Activated CD4-positive, alpha-beta memory T cell treated with anti-CD3 and anti-CD28 coated beads, Interleukin-2, amount 10 ng/mL, durations not matched to agents 7 days and 5 days (primary cell): Measurements from ENCODE around the gene CNOT9. TPM values are rescaled to one million over a fixed set of nuclear protein-coding genes. Genes with fewer than 3 reads are reported as not detected.

Experiments used
- CTCF ChIA-PET: fragments of 350-600 bp; sonication (Branson Sonifier 250); formaldehyde crosslinking; loops from one replicate; lab custom pipeline; 2021; ENCODE audit warnings: antibody characterized with exemption, inconsistent platforms; lab: Charles Lee
- POLR2A ChIA-PET: fragments of 350-600 bp; sonication (Branson Sonifier 250); formaldehyde crosslinking; loops from one replicate; lab custom pipeline; 2021; ENCODE audit warnings: antibody characterized with exemption; lab: Charles Lee
- DNase-seq: peaks from one replicate; pipeline ENCODE4 v3.0.0-alpha.2; 2020
- H3K27ac Mint-ChIP-seq: one replicate; pipeline ENCODE4 v1.8.0; 2021; ENCODE audit warnings: mild to moderate bottlenecking, mixed read lengths
- H3K27me3 Mint-ChIP-seq: one replicate; pipeline ENCODE4 v1.8.0; 2021; ENCODE audit warnings: mixed read lengths
- H3K36me3 Mint-ChIP-seq: one replicate; pipeline ENCODE4 v1.8.0; 2021; ENCODE audit warnings: low read depth, mixed read lengths
- H3K4me1 Mint-ChIP-seq: one replicate; pipeline ENCODE4 v1.8.0; 2021; ENCODE audit warnings: mixed read lengths
- H3K4me3 Mint-ChIP-seq: one replicate; pipeline ENCODE4 v1.8.0; 2021; ENCODE audit warnings: mild to moderate bottlenecking, mixed read lengths
- H3K9me3 Mint-ChIP-seq: one replicate; pipeline ENCODE4 v1.8.0; 2021; ENCODE audit warnings: mixed read lengths
- total RNA-seq, 2 experiments: library from RNA; stranded (reverse); gene quantifications; one replicate each; pipeline ENCODE4 v1.2.3, GENCODE V29; 2021

Gene CNOT9
- total RNA-seq, 2 experiments from 2014 or later = 77.1 to 77.3 TPM

GRCh38 chr2:218558986-218559385 lies 9.7 kb upstream of the CNOT9 start:
- DNase-seq = no peak
- peaks cover 28% of the 10 kb centered on the region for H3K4me1 Mint-ChIP-seq
- H3K4me3 Mint-ChIP-seq = no peak overlapping the region
- H3K9me3 Mint-ChIP-seq = no peaks in the 10 kb centered on the region
- POLR2A ChIA-PET = no interaction called here
- H3K27me3 Mint-ChIP-seq = no peaks in the 10 kb centered on the region
- CTCF ChIA-PET = no interaction called here
- no peak overlapping the region for H3K27ac Mint-ChIP-seq
- peaks cover 65% of the 10 kb centered on the region for H3K36me3 Mint-ChIP-seq

- Mint-ChIP-seq H3K36me3 (peaks cover 63% of the 10 kb centered on the region), H3K27ac (peak overlapping the region; percentile 5), H3K9me3 (no peaks in the 10 kb centered on the region), H3K27me3 (no peaks in the 10 kb centered on the region), H3K4me3 (no peak overlapping the region), H3K4me1 (peaks cover 42% of the 10 kb centered on the region)
- no peak for DNase-seq
- ChIA-PET CTCF (interaction anchor here (0.6 to 0.7 kb wide), 2 partner anchors 9 to 115 kb away, joined by 3 to 4 read pairs; no protein-coding TSS in a partner anchor), POLR2A (no interaction called here)
These were observed 4.6 kb upstream of the CNOT9 start for GRCh38 chr2:218564056-218564455.

DNA sequence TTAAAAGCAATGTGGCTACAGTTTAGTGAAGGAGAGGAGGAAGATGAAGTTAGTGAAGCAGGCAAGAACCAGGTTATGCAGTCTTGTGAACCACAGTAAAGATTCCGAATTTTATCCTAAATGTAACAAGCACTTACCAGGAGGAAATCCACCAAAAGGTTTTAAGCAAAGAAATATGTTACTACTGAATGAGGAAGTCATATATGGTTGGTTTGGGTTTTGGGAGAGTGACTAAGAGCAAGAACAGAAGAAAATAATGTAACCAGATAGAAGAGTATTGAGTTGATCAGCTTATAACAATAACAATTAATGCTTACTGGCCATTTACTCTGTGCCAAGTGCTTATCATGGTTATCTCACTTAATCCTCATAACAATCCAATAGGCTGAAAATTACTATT lies 2.3 kb upstream of the CNOT9 start:
- DNase-seq = no peak
- ChIA-PET CTCF (no interaction called here), POLR2A (interaction anchor here (2.6 kb wide), 1 partner anchor 93 kb away, joined by 19 read pairs; the partner anchor contains the start of genes BCS1L and ZNF142)
- peaks cover 68% of the 10 kb centered on the region for H3K36me3 Mint-ChIP-seq
- H3K4me1 Mint-ChIP-seq = peaks cover 56% of the 10 kb centered on the region
- H3K4me3 Mint-ChIP-seq = peak overlapping the region; percentile 93
- H3K27ac Mint-ChIP-seq = peak overlapping the region; percentile 26
- H3K27me3 Mint-ChIP-seq = no peaks in the 10 kb centered on the region
- H3K9me3 Mint-ChIP-seq = no peaks in the 10 kb centered on the region

GRCh38 chr2:218567797-218568189 lies 846 bp upstream of the CNOT9 start:
- Mint-ChIP-seq H3K4me1 (peaks cover 61% of the 10 kb centered on the region), H3K27me3 (no peaks in the 10 kb centered on the region), H3K36me3 (peaks cover 67% of the 10 kb centered on the region), H3K9me3 (no peaks in the 10 kb centered on the region), H3K27ac (peak overlapping the region; percentile 99), H3K4me3 (peak overlapping the region; percentile 93)
- DNase-seq = no peak
- ChIA-PET CTCF (interaction anchor here (0.6 kb wide), 2 partner anchors 35 to 105 kb away, joined by 3 read pairs; no protein-coding TSS in a partner anchor), POLR2A (interaction anchor here (0.8 to 2.6 kb wide), 8 partner anchors 10 to 281 kb away, joined by 3 to 19 read pairs (median 4); partner anchors contain the start of genes BCS1L and ZNF142)

DNA sequence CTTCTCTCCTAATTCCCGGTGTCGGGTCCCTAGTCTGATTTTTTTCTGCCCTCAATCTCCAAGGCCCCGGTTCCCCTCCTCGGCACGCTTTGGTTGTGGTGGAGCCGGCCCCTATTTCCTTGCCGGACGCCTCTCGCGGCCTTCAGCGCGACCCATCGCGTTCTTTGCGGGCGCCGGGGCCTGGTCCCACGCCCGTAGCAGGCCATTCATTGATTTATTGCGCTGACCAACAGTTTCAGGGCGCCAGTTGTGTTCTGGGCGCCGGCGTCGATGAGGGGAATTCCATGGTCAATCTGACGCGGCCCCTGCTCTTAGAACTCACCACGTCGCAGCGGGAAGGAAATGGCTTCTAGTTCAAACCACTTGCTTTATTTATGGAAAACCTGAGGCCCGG lies 396 bp downstream of the CNOT9 start:
- ChIA-PET POLR2A (interaction anchor here (1.1 to 3.6 kb wide), 3 partner anchors 10 to 608 kb away, joined by 3 to 15 read pairs (median 11); partner anchors contain the start of gene CNPPD1), CTCF (interaction anchor here (0.6 kb wide), 1 partner anchor 296 kb away, joined by 3 read pairs; no protein-coding TSS in a partner anchor)
- no peaks in the 10 kb centered on the region for H3K9me3 Mint-ChIP-seq
- H3K27ac Mint-ChIP-seq = peak overlapping the region; percentile 99
- H3K4me1 Mint-ChIP-seq = peaks cover 60% of the 10 kb centered on the region
- H3K36me3 Mint-ChIP-seq = peaks cover 65% of the 10 kb centered on the region
- peak overlapping the region; percentile 93 for H3K4me3 Mint-ChIP-seq
- DNase-seq = peak; percentile 65
- H3K27me3 Mint-ChIP-seq = no peaks in the 10 kb centered on the region

GRCh38 chr2:218569661-218570500 lies 1.2 kb downstream of the CNOT9 start:
- H3K4me3 Mint-ChIP-seq = peak overlapping the region; percentile 93
- peaks cover 58% of the 10 kb centered on the region for H3K4me1 Mint-ChIP-seq
- ChIA-PET POLR2A (interaction anchor here (0.6 to 3.6 kb wide), 8 partner anchors 9 to 607 kb away, joined by 3 to 15 read pairs (median 3); partner anchors contain the start of genes BCS1L, CNPPD1 and ZNF142), CTCF (interaction anchor here (0.6 kb wide), 1 partner anchor 297 kb away, joined by 3 read pairs; no protein-coding TSS in a partner anchor)
- peaks cover 66% of the 10 kb centered on the region for H3K36me3 Mint-ChIP-seq
- DNase-seq = no peak
- no peaks in the 10 kb centered on the region for H3K27me3 Mint-ChIP-seq
- H3K27ac Mint-ChIP-seq = peak overlapping the region; percentile 99
- no peaks in the 10 kb centered on the region for H3K9me3 Mint-ChIP-seq

GRCh38 chr2:218570850-218571249 lies 2.2 kb downstream of the CNOT9 start:
- peaks cover 71% of the 10 kb centered on the region for H3K36me3 Mint-ChIP-seq
- peaks cover 58% of the 10 kb centered on the region for H3K4me1 Mint-ChIP-seq

DNA sequence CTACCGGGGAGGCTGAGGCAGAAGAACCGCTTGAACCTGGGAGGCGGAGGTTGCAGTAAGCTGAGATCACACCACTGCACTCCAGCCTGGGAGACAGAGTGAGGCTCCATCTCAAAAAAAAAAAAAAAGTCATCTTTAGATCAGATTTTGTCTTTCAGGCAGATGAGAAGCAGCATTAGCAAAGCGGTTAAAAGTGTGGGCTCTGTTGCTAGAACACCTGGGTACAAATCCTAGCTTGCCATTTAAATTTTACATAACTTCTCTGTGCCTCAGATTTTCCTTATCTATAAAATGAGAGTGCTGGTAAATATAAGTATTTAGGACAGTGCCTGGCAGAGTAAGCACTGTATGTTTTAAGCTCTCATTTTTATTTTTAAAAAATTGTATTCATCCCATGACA lies 8.2 kb downstream of the CNOT9 start:
- no peaks in the 10 kb centered on the region for H3K9me3 Mint-ChIP-seq
- no peaks in the 10 kb centered on the region for H3K27me3 Mint-ChIP-seq
- peaks cover 50% of the 10 kb centered on the region for H3K4me1 Mint-ChIP-seq
- H3K27ac Mint-ChIP-seq = no peak overlapping the region
- no peak overlapping the region for H3K4me3 Mint-ChIP-seq
- ChIA-PET CTCF (no interaction called here), POLR2A (interaction anchor here (2.7 kb wide), 1 partner anchor 9 kb away, joined by 11 read pairs; the partner anchor contains the start of gene USP37)
- DNase-seq = no peak
- H3K36me3 Mint-ChIP-seq = peaks cover 44% of the 10 kb centered on the region

More at GRCh38 chr2:218570850-218571249, 2.2 kb downstream of the CNOT9 start:
- POLR2A ChIA-PET = interaction anchor here (1.2 to 3.6 kb wide), 6 partner anchors 8 to 174 kb away, joined by 3 to 15 read pairs (median 4); partner anchors contain the start of genes BCS1L and ZNF142
- no peaks in the 10 kb centered on the region for H3K9me3 Mint-ChIP-seq
- CTCF ChIA-PET = no interaction called here
- DNase-seq = no peak
- H3K4me3 Mint-ChIP-seq = peak overlapping the region; percentile 93
- no peaks in the 10 kb centered on the region for H3K27me3 Mint-ChIP-seq
- H3K27ac Mint-ChIP-seq = peak overlapping the region; percentile 99

DNA sequence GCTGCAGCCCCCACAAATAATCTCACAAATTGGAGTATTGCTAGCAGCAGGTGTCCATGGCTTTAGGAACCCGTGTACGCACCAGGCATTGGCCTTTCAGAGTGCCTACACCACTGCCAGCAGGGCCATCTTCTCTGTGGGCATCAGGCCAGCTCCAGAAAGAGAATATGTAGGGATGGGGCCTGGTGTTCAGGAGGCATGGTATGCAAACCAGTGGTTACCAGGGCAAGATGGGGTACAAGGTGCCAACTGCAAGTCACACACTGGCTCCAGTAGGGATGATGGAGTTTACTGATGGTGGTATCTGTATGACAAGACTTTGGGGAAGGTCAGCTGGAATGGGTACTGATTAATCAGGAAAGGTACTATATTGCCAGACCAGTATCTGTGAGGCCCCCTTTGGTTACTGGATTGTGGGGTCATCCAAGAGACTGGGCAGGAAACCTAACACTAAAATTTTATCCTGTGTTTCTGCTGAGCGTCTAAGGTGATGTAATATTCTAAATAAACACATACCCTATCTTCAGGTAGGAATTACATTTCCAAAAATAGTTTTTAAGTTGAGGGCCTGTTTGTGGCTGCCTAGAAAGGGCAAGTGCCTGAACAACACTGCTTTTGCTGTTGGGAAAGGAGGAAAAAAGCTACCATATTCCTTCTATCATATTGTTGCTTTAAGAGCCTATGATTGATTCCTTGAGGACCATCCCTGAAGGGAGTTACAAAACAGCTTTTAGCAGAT lies 9.0 kb downstream of the CNOT9 start:
- H3K4me1 Mint-ChIP-seq = peaks cover 52% of the 10 kb centered on the region
- H3K27ac Mint-ChIP-seq = no peak overlapping the region
- H3K27me3 Mint-ChIP-seq = no peaks in the 10 kb centered on the region
- H3K9me3 Mint-ChIP-seq = no peaks in the 10 kb centered on the region
- H3K36me3 Mint-ChIP-seq = peaks cover 43% of the 10 kb centered on the region
- no peak for DNase-seq
- H3K4me3 Mint-ChIP-seq = no peak overlapping the region
- ChIA-PET CTCF (interaction anchor here (0.7 kb wide), 1 partner anchor 271 kb away, joined by 3 read pairs; no protein-coding TSS in a partner anchor), POLR2A (interaction anchor here (0.8 to 2.7 kb wide), 3 partner anchors 8 to 125 kb away, joined by 3 to 11 read pairs (median 11); partner anchors contain the start of gene USP37)

DNA sequence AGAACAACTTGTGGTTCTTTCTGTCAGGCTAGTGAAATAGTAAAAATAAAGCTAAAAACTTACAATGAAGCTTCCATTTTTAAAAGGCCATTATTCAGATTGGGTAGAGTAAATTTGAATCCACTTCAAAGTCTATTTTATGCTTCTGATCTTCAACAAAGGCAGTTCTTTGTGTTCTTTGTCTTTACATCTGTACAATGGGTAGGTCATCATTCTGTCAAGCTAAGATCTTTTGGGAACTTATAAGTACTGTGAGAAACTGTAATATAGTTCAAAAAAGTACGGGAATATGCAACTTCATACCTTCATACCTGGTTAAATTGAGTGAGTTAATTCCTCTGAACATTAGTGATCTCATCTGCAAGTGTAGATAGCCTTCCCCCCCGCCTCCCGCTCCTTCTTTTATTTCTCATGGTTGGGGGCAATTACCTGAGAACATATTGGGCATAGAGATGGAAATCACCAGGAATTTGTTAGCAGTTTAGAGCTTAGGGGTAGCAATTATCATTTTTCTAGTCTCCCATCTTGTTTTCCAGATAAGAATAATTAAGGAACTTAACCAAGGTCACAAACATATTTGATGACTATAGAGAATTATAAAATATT lies 9.7 kb downstream of the CNOT9 start:
- no peaks in the 10 kb centered on the region for H3K9me3 Mint-ChIP-seq
- ChIA-PET POLR2A (interaction anchor here (0.8 to 2.7 kb wide), 3 partner anchors 9 to 126 kb away, joined by 3 to 11 read pairs (median 11); partner anchors contain the start of gene USP37), CTCF (interaction anchor here (0.7 kb wide), 1 partner anchor 270 kb away, joined by 3 read pairs; no protein-coding TSS in a partner anchor)
- no peak overlapping the region for H3K4me3 Mint-ChIP-seq
- H3K27me3 Mint-ChIP-seq = no peaks in the 10 kb centered on the region
- no peak for DNase-seq
- no peak overlapping the region for H3K27ac Mint-ChIP-seq
- H3K36me3 Mint-ChIP-seq = peaks cover 47% of the 10 kb centered on the region
- peaks cover 54% of the 10 kb centered on the region for H3K4me1 Mint-ChIP-seq

DNA sequence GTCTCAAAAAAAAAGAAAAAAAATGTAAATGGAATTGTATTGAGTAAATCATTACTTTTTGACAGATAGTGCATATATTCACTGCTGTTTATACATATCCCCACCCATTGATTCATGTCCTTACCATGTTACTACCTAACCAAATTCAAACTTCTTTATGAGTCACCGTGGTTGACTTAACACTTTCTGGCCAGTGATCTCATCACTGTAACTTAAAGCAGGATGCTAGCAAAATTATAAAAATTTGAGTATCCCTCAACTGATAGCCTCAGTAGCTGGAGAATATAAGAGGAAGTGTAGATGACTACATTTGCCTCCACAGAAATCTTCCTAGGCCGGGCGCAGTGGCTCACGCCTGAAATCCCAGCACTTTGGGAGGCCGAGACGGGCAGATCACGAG lies 13.4 kb downstream of the CNOT9 start:
- ChIA-PET POLR2A (interaction anchor here (1.1 to 2.4 kb wide), 3 partner anchors 12 to 64 kb away, joined by 3 to 15 read pairs (median 3); no protein-coding TSS in a partner anchor), CTCF (interaction anchor here (1.0 to 1.2 kb wide), 3 partner anchors 10 to 25 kb away, joined by 3 to 4 read pairs (median 3); partner anchors contain the start of gene PLCD4)
- no peak for DNase-seq
- H3K27ac Mint-ChIP-seq = peak overlapping the region; percentile 80
- H3K27me3 Mint-ChIP-seq = no peaks in the 10 kb centered on the region
- H3K4me3 Mint-ChIP-seq = no peak overlapping the region
- H3K4me1 Mint-ChIP-seq = peaks cover 42% of the 10 kb centered on the region
- no peaks in the 10 kb centered on the region for H3K9me3 Mint-ChIP-seq
- H3K36me3 Mint-ChIP-seq = peaks cover 56% of the 10 kb centered on the region
